Breast epithelium (tissue), 4 donors: ENCODE results near the gene FAM151B. TPM values are rescaled to one million over a fixed set of nuclear protein-coding genes. Genes with fewer than 3 reads are reported as not detected.

ENCODE experiments used
- DNase-seq, 2 donors: peaks; one replicate each; pipeline ENCODE4 v3.0.0-alpha.2; 2019; ENCODE audit warnings: low spot score in 2 of 2
- H3K27ac ChIP-seq, 2 donors: fragments of 200-600 bp; sonication (generic) in 1 of 2; one replicate each; pipeline ENCODE4 v1.5.1; 2016 to 2019; ENCODE audit warnings: mild to moderate bottlenecking in 1 of 2
- H3K27me3 ChIP-seq, 2 donors: fragments of 200-600 bp; sonication (generic) in 1 of 2; one replicate each; pipeline versions ENCODE4 v1.5.1 to v1.6.0; 2017 to 2019; ENCODE audit warnings: control low read depth in 1 of 2, mild to moderate bottlenecking in 1 of 2
- H3K36me3 ChIP-seq: fragments of 200-600 bp; one replicate; pipeline ENCODE4 v1.5.1; 2019
- H3K4me1 ChIP-seq, 2 donors: fragments of 200-600 bp; sonication (generic); one replicate each; pipeline ENCODE4 v1.5.1; 2016 to 2019; ENCODE audit warnings: control low read depth in 1 of 2
- H3K4me3 ChIP-seq, 3 donors: fragments of 200-600 bp; sonication (generic); 1 replicate in 2 of 3; 2 replicates in 1 of 3; pipeline ENCODE4 v1.5.1; 2016 to 2019; ENCODE audit warnings: mild to moderate bottlenecking in 3 of 3, moderate library complexity in 2 of 3
- H3K9me3 ChIP-seq, 2 donors: fragments of 200-600 bp; sonication (generic) in 1 of 2; one replicate each; pipeline ENCODE4 v1.5.1; 2016 to 2019; ENCODE audit warnings: control low read depth in 1 of 2
- POLR2A ChIP-seq: fragments of 450-650 bp; IDR thresholded peaks from one replicate; pipeline ENCODE4 v1.6.1; 2016; ENCODE audit warnings: antibody characterized with exemption, mild to moderate bottlenecking, moderate library complexity
- POLR2AphosphoS5 ChIP-seq, 3 donors: sonication (generic); formaldehyde crosslinking; IDR thresholded peaks; one replicate each; pipeline ENCODE4 v1.6.1; 2017; ENCODE audit warnings: antibody characterized with exemption in 3 of 3
- intact Hi-C: fragments of 100-400 bp; cut with DNase I; formaldehyde crosslinking; loops from one replicate; pipeline ENCODE4 v1.15.1; 2023; ENCODE audit warnings: low total_unique reads
- total RNA-seq, 3 donors: library from RNA; depleted of rRNA; stranded (reverse); fragments of >200 nt; gene quantifications; one replicate each; pipeline ENCODE4 v1.1.0, GENCODE V29; 2016
- TF ChIP-seq, protein P1 (sequence below), 3 donors: fragments of 450-650 bp; IDR thresholded peaks; one replicate each; pipeline ENCODE4 v1.5.1; 2016 to 2017; ENCODE audit warnings: antibody characterized with exemption in 3 of 3, mild to moderate bottlenecking in 3 of 3, moderate library complexity in 3 of 3

The FAM151B gene
- total RNA-seq, 3 donors from 2014 or later, result 2.7 to 7.3 (median 5.2) TPM

DNA sequence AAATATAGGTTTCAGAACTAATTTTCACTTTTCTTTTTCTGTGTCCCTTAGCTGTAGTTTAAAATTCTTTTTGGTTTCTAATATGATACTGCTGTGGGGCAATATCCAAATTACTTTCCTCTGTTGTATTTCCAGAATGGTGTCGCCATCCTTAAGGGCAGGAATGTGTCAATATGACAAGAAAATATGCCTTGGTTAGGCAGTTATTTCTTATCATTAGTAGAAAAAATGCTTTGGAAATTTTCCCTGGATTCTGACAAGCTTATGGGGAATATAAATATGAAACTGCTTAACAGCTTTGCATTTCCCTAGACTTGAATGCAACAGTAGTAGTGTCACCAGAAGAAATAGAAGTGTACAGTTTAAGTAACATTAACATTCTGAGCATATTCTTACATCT, 52.8 kb downstream of the FAM151B start:
- intact Hi-C loops, result no loop called here
- no peak for DNase-seq
- H3K27ac ChIP-seq, result no peak overlapping the region
- H3K27me3 ChIP-seq, result no peaks in the 10 kb centered on the region
- no peaks in the 10 kb centered on the region for H3K4me1 ChIP-seq
- H3K4me3 ChIP-seq, result no peak overlapping the region
- no peaks in the 10 kb centered on the region for H3K36me3 ChIP-seq
- H3K9me3 ChIP-seq, result no peaks in the 10 kb centered on the region
- TF ChIP-seq POLR2AphosphoS5 (IDR thresholded peaks at IDR 0.05) (no peak), POLR2A (no peak)
- TF ChIP-seq, protein P1, sequence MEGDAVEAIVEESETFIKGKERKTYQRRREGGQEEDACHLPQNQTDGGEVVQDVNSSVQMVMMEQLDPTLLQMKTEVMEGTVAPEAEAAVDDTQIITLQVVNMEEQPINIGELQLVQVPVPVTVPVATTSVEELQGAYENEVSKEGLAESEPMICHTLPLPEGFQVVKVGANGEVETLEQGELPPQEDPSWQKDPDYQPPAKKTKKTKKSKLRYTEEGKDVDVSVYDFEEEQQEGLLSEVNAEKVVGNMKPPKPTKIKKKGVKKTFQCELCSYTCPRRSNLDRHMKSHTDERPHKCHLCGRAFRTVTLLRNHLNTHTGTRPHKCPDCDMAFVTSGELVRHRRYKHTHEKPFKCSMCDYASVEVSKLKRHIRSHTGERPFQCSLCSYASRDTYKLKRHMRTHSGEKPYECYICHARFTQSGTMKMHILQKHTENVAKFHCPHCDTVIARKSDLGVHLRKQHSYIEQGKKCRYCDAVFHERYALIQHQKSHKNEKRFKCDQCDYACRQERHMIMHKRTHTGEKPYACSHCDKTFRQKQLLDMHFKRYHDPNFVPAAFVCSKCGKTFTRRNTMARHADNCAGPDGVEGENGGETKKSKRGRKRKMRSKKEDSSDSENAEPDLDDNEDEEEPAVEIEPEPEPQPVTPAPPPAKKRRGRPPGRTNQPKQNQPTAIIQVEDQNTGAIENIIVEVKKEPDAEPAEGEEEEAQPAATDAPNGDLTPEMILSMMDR (IDR thresholded peaks at IDR 0.05), result no peak

DNA sequence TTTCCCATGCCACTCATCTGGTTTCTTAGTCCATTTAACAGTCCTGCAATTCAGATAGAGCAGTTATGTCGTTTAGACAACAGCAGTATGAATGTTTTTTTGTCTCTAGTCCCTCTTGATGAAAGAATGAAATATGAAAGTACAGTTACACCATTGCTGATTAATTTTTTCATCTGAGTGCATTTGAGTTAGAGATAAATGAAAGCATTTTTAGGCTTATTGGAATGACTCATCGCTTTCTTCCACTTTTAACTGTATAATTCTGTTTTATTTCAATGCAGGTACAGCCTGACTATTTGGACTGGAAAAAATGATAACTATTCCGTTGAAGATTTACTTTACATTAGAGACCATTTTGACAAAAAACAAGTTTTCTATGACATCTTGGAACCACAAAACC, 53.5 kb downstream of the FAM151B start:
- H3K27me3 ChIP-seq, result no peaks in the 10 kb centered on the region
- H3K4me3 ChIP-seq, result no peak overlapping the region
- H3K36me3 ChIP-seq, result no peaks in the 10 kb centered on the region
- H3K9me3 ChIP-seq, result no peaks in the 10 kb centered on the region
- TF ChIP-seq POLR2AphosphoS5 (IDR thresholded peaks at IDR 0.05) (no peak), POLR2A (no peak)
- no peak for DNase-seq
- H3K4me1 ChIP-seq, result no peaks in the 10 kb centered on the region
- H3K27ac ChIP-seq, result no peak overlapping the region
- intact Hi-C loops, result no loop called here

- TF ChIP-seq, protein P1 (IDR thresholded peaks at IDR 0.05), result no peak
- TF ChIP-seq POLR2AphosphoS5 (IDR thresholded peaks at IDR 0.05), result no peak
- no peak for TF ChIP-seq POLR2A
- Histone ChIP-seq H3K4me3 (no peak overlapping the region), H3K4me1 (no peaks in the 10 kb centered on the region), H3K36me3 (no peaks in the 10 kb centered on the region), H3K27me3 (peaks cover 0 to 6% of the 10 kb centered on the region in 2 donors), H3K9me3 (no peaks in the 10 kb centered on the region), H3K27ac (no peak overlapping the region)
- intact Hi-C loops, result no loop called here
- no peak for DNase-seq
Measured at GRCh38 chr5:80554646-80555045, 66.7 kb downstream of the FAM151B start.

GRCh38 chr5:80555099-80555498, 67.2 kb downstream of the FAM151B start:
- H3K9me3 ChIP-seq, result no peaks in the 10 kb centered on the region
- H3K27me3 ChIP-seq, result peaks cover 0 to 8% of the 10 kb centered on the region in 2 donors
- no peak overlapping the region for H3K4me3 ChIP-seq
- H3K27ac ChIP-seq, result no peak overlapping the region
- DNase-seq, result no peak
- intact Hi-C loops, result no loop called here
- H3K36me3 ChIP-seq, result no peaks in the 10 kb centered on the region
- TF ChIP-seq POLR2AphosphoS5 (IDR thresholded peaks at IDR 0.05) (no peak), POLR2A (no peak)
- TF ChIP-seq, protein P1 (IDR thresholded peaks at IDR 0.05), result no peak
- no peaks in the 10 kb centered on the region for H3K4me1 ChIP-seq

- TF ChIP-seq, protein P1 (IDR thresholded peaks at IDR 0.05), result no peak
- TF ChIP-seq POLR2AphosphoS5 (IDR thresholded peaks at IDR 0.05) (no peak), POLR2A (no peak)
- H3K36me3 ChIP-seq, result no peaks in the 10 kb centered on the region
- DNase-seq, result no peak
- H3K9me3 ChIP-seq, result no peaks in the 10 kb centered on the region
- peaks cover 0 to 8% of the 10 kb centered on the region in 2 donors for H3K27me3 ChIP-seq
- H3K4me1 ChIP-seq, result no peaks in the 10 kb centered on the region
- intact Hi-C loops, result no loop called here
- H3K4me3 ChIP-seq, result no peak overlapping the region
- no peak overlapping the region for H3K27ac ChIP-seq
Measured at GRCh38 chr5:80559244-80559643, 71.3 kb downstream of the FAM151B start.

- intact Hi-C loops, result no loop called here
Measured at GRCh38 chr5:80565330-80565729, 77.4 kb downstream of the FAM151B start.

More at GRCh38 chr5:80565330-80565729, 77.4 kb downstream of the FAM151B start:
- DNase-seq, result no peak
- no peaks in the 10 kb centered on the region for H3K36me3 ChIP-seq
- peaks cover 0 to 26% of the 10 kb centered on the region in 2 donors for H3K27me3 ChIP-seq
- H3K4me3 ChIP-seq, result no peak overlapping the region
- H3K9me3 ChIP-seq, result no peaks in the 10 kb centered on the region
- no peaks in the 10 kb centered on the region for H3K4me1 ChIP-seq
- no peak for TF ChIP-seq POLR2AphosphoS5 (IDR thresholded peaks at IDR 0.05)
- no peak for TF ChIP-seq POLR2A
- TF ChIP-seq, protein P1 (IDR thresholded peaks at IDR 0.05), result no peak
- H3K27ac ChIP-seq, result no peak overlapping the region
